HepG2 (cell line): ENCODE results near the gene DIPK1B. TPM values are rescaled to one million over a fixed set of nuclear protein-coding genes. Genes with fewer than 3 reads are reported as not detected.
A peak's percentile ranks its signal among the peaks of the same experiment; 100 is the strongest.

Experiments
- CHCHD3 ChIP-seq: sonication (generic); formaldehyde crosslinking; IDR thresholded peaks from 2 replicates; pipeline ENCODE4 v1.8.0; 2022; ENCODE audit warnings: mild to moderate bottlenecking, missing genetic modification reagents, moderate library complexity
- EZH2 ChIP-seq: conservative IDR thresholded peaks from 2 replicates; pipeline ENCODE4 v1.6.1; 2012; ENCODE audit warnings: mild to moderate bottlenecking, low read depth, low read length, moderate library complexity
- FOXK1 ChIP-seq: sonication (generic); formaldehyde crosslinking; IDR thresholded peaks from 2 replicates; pipeline ENCODE4 v1.4.0; 2020; ENCODE audit warnings: low read depth, missing genetic modification reagents, borderline replicate concordance
- HNRNPL ChIP-seq: fragments of 200-400 bp; formaldehyde crosslinking; IDR thresholded peaks from 2 replicates; pipeline ENCODE4 v1.6.1; 2017; ENCODE audit warnings: mild to moderate bottlenecking, low read depth, low read length
- HNRNPLL ChIP-seq: fragments of 200-400 bp; formaldehyde crosslinking; IDR thresholded peaks from 2 replicates; pipeline ENCODE4 v1.6.1; 2017; ENCODE audit warnings: mild to moderate bottlenecking, low read depth, low read length; ENCODE audit not compliant: poor library complexity, severe bottlenecking
- IRF9 ChIP-seq: sonication (generic); formaldehyde crosslinking; IDR thresholded peaks from 2 replicates; pipeline ENCODE4 v1.8.0; 2022; ENCODE audit warnings: missing genetic modification reagents, mild to moderate bottlenecking, borderline replicate concordance
- MXD1 ChIP-seq: sonication (generic); formaldehyde crosslinking; IDR thresholded peaks from 2 replicates; pipeline ENCODE4 v1.4.0; 2020; ENCODE audit warnings: mild to moderate bottlenecking, missing genetic modification reagents
- MYPOP ChIP-seq: sonication (generic); formaldehyde crosslinking; IDR thresholded peaks from 2 replicates; pipeline ENCODE4 v1.8.1; 2023; ENCODE audit warnings: mild to moderate bottlenecking, moderate library complexity, missing genetic modification reagents
- PRDM15 ChIP-seq: sonication (generic); formaldehyde crosslinking; IDR thresholded peaks from 2 replicates; pipeline ENCODE4 v1.4.0; 2020; ENCODE audit warnings: missing genetic modification reagents
- RFX1 ChIP-seq: fragments of 450-650 bp; IDR thresholded peaks from 2 replicates; pipeline ENCODE4 v1.6.1; 2017
- SP140L ChIP-seq: sonication (generic); formaldehyde crosslinking; IDR thresholded peaks from 2 replicates; pipeline ENCODE4 v1.4.0; 2020; ENCODE audit warnings: missing genetic modification reagents, borderline replicate concordance
- STAG1 ChIP-seq: sonication (generic); formaldehyde crosslinking; IDR thresholded peaks from 2 replicates; pipeline ENCODE4 v1.4.0; 2020; ENCODE audit warnings: missing genetic modification reagents
- ZFX ChIP-seq: sonication (generic); formaldehyde crosslinking; IDR thresholded peaks from 2 replicates; pipeline ENCODE4 v1.4.0; 2020; ENCODE audit warnings: mild to moderate bottlenecking, low read depth, missing genetic modification reagents, moderate library complexity
- ZNF282 ChIP-seq: fragments of 450-650 bp; IDR thresholded peaks from 2 replicates; pipeline ENCODE4 v1.6.1; 2018; ENCODE audit not compliant: partially characterized antibody
- ZNF773 ChIP-seq: sonication (generic); formaldehyde crosslinking; IDR thresholded peaks from 2 replicates; pipeline ENCODE4 v1.4.0; 2020; ENCODE audit warnings: missing genetic modification reagents, borderline replicate concordance
- polyA plus RNA-seq, 8 experiments: library from polyadenylated mRNA; depleted of rRNA in 3 of 8; stranded (reverse) in 7 of 8; unstranded in 1 of 8; fragments of >200 nt; fragmentation: Illumina TruSeq in 4 of 8; extraction: Trizol in 4 of 8; gene quantifications; 2 replicates each; pipeline versions ENCODE4 v1.2.1 to v1.2.3, GENCODE V29; 2011 to 2016; ENCODE audit warnings: low read depth in 4 of 8, missing spikeins in 1 of 8, mixed read lengths in 1 of 8; ENCODE audit not compliant: insufficient read depth in 1 of 8
- total RNA-seq, 5 experiments: library from RNA; depleted of rRNA; stranded (reverse); fragments of >200 nt; fragmentation: Illumina TruSeq; extraction: Trizol; gene quantifications; 2 replicates each; pipeline ENCODE4 v1.2.3, GENCODE V29; 2016; ENCODE audit warnings: low read depth in 1 of 5
- TF ChIP-seq, protein P1 (sequence below): sonication (generic); formaldehyde crosslinking; IDR thresholded peaks from 2 replicates; pipeline ENCODE4 v1.8.0; 2022; ENCODE audit warnings: mild to moderate bottlenecking, missing genetic modification reagents, moderate library complexity
- TF ChIP-seq, protein P2 (sequence below): sonication (generic); formaldehyde crosslinking; IDR thresholded peaks from 2 replicates; pipeline ENCODE4 v1.4.0; 2020; ENCODE audit warnings: missing genetic modification reagents, borderline replicate concordance
- TF ChIP-seq, protein P3 (sequence below): sonication (generic); formaldehyde crosslinking; IDR thresholded peaks from 2 replicates; pipeline ENCODE4 v1.8.1; 2023; ENCODE audit warnings: missing genetic modification reagents, mild to moderate bottlenecking, borderline replicate concordance
- TF ChIP-seq, protein P4 (sequence below): IDR thresholded peaks from 2 replicates; pipeline ENCODE4 v1.6.1; 2012; ENCODE audit warnings: inconsistent platforms

The DIPK1B gene
- total and polyA plus RNA-seq, 2 of the 13 experiments (the other 11 are each of a cell fraction or from before 2014, with no cell fraction given): 0.18 to 3.9 TPM

DNA sequence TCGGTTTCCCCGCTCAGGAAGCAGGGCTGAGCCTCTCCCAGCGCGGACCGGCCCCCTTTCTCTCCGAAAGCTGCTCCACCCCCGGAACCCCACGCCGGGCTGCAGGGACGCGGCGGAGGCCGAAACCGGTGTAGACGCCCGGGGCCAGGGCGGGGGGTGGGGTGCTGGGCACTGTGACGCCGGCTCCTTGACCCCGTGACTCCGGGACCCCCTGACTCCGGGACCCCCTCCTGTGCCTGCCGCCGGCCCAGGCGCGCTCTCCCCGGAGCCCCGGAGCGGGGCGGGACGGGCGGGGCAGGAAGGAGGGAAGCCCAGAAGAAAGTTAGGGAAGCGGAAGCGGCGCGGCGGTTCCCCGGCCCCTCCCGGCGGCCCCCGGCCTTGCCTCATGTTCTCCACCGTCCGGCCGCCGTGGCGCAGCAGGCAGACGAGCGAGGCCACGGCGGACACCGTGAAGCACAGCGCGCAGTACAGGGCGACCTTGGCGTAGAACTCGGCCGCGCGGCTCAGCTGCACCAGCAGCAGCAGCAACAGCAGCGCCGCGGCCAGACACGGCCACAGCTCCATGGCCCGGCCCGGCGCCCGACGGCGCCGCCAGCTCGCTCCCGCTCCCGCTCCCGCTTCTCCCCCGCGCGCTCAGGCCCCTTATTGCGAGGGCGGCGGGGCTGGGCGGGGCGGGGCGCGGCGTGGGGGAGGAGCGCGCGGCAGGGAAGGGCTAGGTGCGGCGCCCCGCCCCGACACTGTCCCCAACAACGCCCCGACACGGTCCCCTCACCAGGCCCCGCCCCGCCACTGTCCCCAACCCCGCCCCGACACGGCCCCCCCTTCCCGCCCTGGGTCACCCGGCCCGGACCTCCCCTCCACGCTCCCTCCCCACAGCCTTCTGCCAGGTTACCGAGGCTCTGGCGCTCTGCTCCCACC lies 25.3 kb upstream of the DIPK1B start, which contains the start of gene AGPAT2 (continued):
- TF ChIP-seq MYPOP (no peak), IRF9 (CRISPR knock-in tag) (no peak), ZNF282 (no peak), SP140L (CRISPR knock-in tag) (no peak), STAG1 (CRISPR knock-in tag) (no peak), HNRNPL (no peak), HNRNPLL (peak; percentile 26), ZNF773 (CRISPR knock-in tag) (no peak), MXD1 (CRISPR knock-in tag) (no peak), PRDM15 (CRISPR knock-in tag) (no peak), CHCHD3 (peak; percentile 32; the same call in 1 of the 2 replicates), RFX1 (no peak), EZH2 (no peak), ZFX (peak; percentile 52), FOXK1 (CRISPR knock-in tag) (no peak)
- TF ChIP-seq, protein P1, sequence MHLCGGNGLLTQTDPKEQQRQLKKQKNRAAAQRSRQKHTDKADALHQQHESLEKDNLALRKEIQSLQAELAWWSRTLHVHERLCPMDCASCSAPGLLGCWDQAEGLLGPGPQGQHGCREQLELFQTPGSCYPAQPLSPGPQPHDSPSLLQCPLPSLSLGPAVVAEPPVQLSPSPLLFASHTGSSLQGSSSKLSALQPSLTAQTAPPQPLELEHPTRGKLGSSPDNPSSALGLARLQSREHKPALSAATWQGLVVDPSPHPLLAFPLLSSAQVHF (CRISPR knock-in tag): no peak
- TF ChIP-seq, protein P2, sequence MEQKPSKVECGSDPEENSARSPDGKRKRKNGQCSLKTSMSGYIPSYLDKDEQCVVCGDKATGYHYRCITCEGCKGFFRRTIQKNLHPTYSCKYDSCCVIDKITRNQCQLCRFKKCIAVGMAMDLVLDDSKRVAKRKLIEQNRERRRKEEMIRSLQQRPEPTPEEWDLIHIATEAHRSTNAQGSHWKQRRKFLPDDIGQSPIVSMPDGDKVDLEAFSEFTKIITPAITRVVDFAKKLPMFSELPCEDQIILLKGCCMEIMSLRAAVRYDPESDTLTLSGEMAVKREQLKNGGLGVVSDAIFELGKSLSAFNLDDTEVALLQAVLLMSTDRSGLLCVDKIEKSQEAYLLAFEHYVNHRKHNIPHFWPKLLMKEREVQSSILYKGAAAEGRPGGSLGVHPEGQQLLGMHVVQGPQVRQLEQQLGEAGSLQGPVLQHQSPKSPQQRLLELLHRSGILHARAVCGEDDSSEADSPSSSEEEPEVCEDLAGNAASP (CRISPR knock-in tag): no peak
- TF ChIP-seq, protein P3, sequence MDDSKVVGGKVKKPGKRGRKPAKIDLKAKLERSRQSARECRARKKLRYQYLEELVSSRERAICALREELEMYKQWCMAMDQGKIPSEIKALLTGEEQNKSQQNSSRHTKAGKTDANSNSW (CRISPR knock-in tag): no peak
- TF ChIP-seq, protein P4, sequence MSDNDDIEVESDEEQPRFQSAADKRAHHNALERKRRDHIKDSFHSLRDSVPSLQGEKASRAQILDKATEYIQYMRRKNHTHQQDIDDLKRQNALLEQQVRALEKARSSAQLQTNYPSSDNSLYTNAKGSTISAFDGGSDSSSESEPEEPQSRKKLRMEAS: peak; percentile 51
